SK-N-SH (cell line): Measurements from ENCODE around the gene SENP8. TPM values are rescaled to one million over a fixed set of nuclear protein-coding genes. Genes with fewer than 3 reads are reported as not detected.

Experiments
- CTCF ChIA-PET: fragments of 300-600, 350-600 bp; formaldehyde crosslinking; extraction: SDS; loops from one replicate; lab custom pipeline; 2021; lab: Yijun Ruan, JAX
- POLR2A ChIA-PET: fragments of 350-600 bp; sonication (Branson Sonifier 250); formaldehyde crosslinking; extraction: SDS; loops from one replicate; lab custom pipeline; 2020; ENCODE audit warnings: antibody characterized with exemption, inconsistent platforms; lab: Yijun Ruan, JAX
- DNase-seq: peaks from one replicate; pipeline ENCODE4 v3.0.0; 2012
- H2AFZ ChIP-seq: fragments of 200-600 bp; sonication (generic); 2 replicates; pipeline ENCODE4 v1.8.1; 2016; ENCODE audit warnings: antibody characterized with exemption, mild to moderate bottlenecking, low read depth
- H3F3A ChIP-seq: fragments of 200-600 bp; sonication (generic); replicated peaks from 2 replicates; pipeline ENCODE3; 2016; ENCODE audit warnings: antibody characterized with exemption, mild to moderate bottlenecking; ENCODE audit not compliant: insufficient read depth
- H3K27ac ChIP-seq, 2 experiments: fragments of 200-500 bp in 1 of 2; fragments of 200-600 bp in 1 of 2; sonication (Bioruptor generic) in 1 of 2; sonication (generic), shearing (Covaris generic) in 1 of 2; 2 replicates each; pipeline versions ENCODE4 v1.5.1 to v1.6.1; 2014 to 2016; ENCODE audit warnings: low read depth in 2 of 2, inconsistent platforms in 1 of 2, low read length in 1 of 2, mild to moderate bottlenecking in 1 of 2, mixed read lengths in 1 of 2
- H3K27me3 ChIP-seq: fragments of 200-600 bp; sonication (generic), shearing (Covaris generic); 2 replicates; pipeline ENCODE4 v1.6.1; 2016; ENCODE audit warnings: mixed run types; ENCODE audit not compliant: insufficient read depth
- H3K36me3 ChIP-seq, 2 experiments: fragments of 200-500 bp in 1 of 2; fragments of 200-600 bp in 1 of 2; sonication (Bioruptor generic) in 1 of 2; sonication (generic) in 1 of 2; replicated peaks in 1 of 2; 2 replicates each; pipeline versions ENCODE3 to v1.5.1; 2014 to 2016; ENCODE audit warnings: low read length in 1 of 2, mild to moderate bottlenecking in 1 of 2; ENCODE audit not compliant: insufficient read depth in 2 of 2, control insufficient read depth in 1 of 2
- H3K4me1 ChIP-seq, 2 experiments: fragments of 200-500 bp in 1 of 2; fragments of 200-600 bp in 1 of 2; sonication (Bioruptor generic) in 1 of 2; sonication (generic), shearing (Covaris generic) in 1 of 2; 2 replicates each; pipeline versions ENCODE4 v1.5.1 to v1.6.1; 2014 to 2016; ENCODE audit warnings: low read depth in 1 of 2, low read length in 1 of 2, mixed run types in 1 of 2; ENCODE audit not compliant: insufficient read depth in 2 of 2, control insufficient read depth in 1 of 2
- H3K4me2 ChIP-seq: fragments of 200-600 bp; sonication (generic), shearing (Covaris generic); 2 replicates; pipeline ENCODE4 v1.6.1; 2017; ENCODE audit warnings: mixed run types
- H3K4me3 ChIP-seq, 2 experiments: fragments of 200-500 bp in 1 of 2; fragments of 200-600 bp in 1 of 2; sonication (Bioruptor generic) in 1 of 2; sonication (generic), shearing (Covaris generic) in 1 of 2; 2 replicates each; pipeline versions ENCODE4 v1.5.1 to v1.8.1; 2014 to 2016; ENCODE audit warnings: low read depth in 2 of 2, inconsistent platforms in 1 of 2, low read length in 1 of 2, mild to moderate bottlenecking in 1 of 2, mixed read lengths in 1 of 2, moderate library complexity in 1 of 2
- H3K79me2 ChIP-seq: fragments of 200-600 bp; sonication (generic); 2 replicates; pipeline ENCODE4 v1.8.1; 2017; ENCODE audit warnings: mild to moderate bottlenecking; ENCODE audit not compliant: insufficient read depth
- H3K9ac ChIP-seq: fragments of 200-600 bp; sonication (generic); 2 replicates; pipeline ENCODE4 v1.6.1; 2017; ENCODE audit warnings: mixed run types
- H3K9me2 ChIP-seq: fragments of 200-600 bp; sonication (generic); 2 replicates; pipeline ENCODE4 v1.6.1; 2017; ENCODE audit warnings: mixed run types
- H3K9me3 ChIP-seq: fragments of 200-600 bp; sonication (generic); 2 replicates; pipeline ENCODE4 v1.6.1; 2017; ENCODE audit warnings: mixed run types, mild to moderate bottlenecking, moderate library complexity
- H4K20me1 ChIP-seq: fragments of 200-600 bp; sonication (generic); 2 replicates; pipeline ENCODE4 v1.6.1; 2017; ENCODE audit warnings: mild to moderate bottlenecking, mixed run types; ENCODE audit not compliant: insufficient read depth
- GATA2 ChIP-seq: sonication (generic); formaldehyde crosslinking; IDR thresholded peaks from 2 replicates; pipeline ENCODE4 v1.5.0; 2020; ENCODE audit warnings: mild to moderate bottlenecking, missing genetic modification reagents
- JUND ChIP-seq: IDR thresholded peaks from 2 replicates; pipeline ENCODE4 v1.4.0; 2012
- MEF2A ChIP-seq: IDR thresholded peaks from 2 replicates; pipeline ENCODE4 v1.4.0; 2012; ENCODE audit warnings: low read depth, borderline replicate concordance
- MXI1 ChIP-seq: IDR thresholded peaks from 2 replicates; pipeline ENCODE4 v1.6.1; 2012; ENCODE audit warnings: mild to moderate bottlenecking, low read depth, low read length, improper control_type of control experiment
- NFIC ChIP-seq: IDR thresholded peaks from 2 replicates; pipeline ENCODE4 v1.4.0; 2012; ENCODE audit warnings: borderline replicate concordance
- NRF1 ChIP-seq: IDR thresholded peaks from 2 replicates; pipeline ENCODE4 v1.6.1; 2012; ENCODE audit warnings: low read depth, mild to moderate bottlenecking, low read length
- PBX3 ChIP-seq: IDR thresholded peaks from 2 replicates; pipeline ENCODE4; 2012
- RAD21 ChIP-seq: IDR thresholded peaks from 2 replicates; pipeline ENCODE4 v1.6.1; 2012; ENCODE audit warnings: mild to moderate bottlenecking, low read length
- RCOR1 ChIP-seq: fragments of 150-350 bp; IDR thresholded peaks from 2 replicates; pipeline ENCODE4 v1.6.1; 2017; ENCODE audit warnings: antibody characterized with exemption, low read length
- TAF1 ChIP-seq: IDR thresholded peaks from 2 replicates; pipeline ENCODE4 v1.6.1; 2012; ENCODE audit warnings: low read depth, mild to moderate bottlenecking, low read length, moderate library complexity, borderline replicate concordance
- TEAD4 ChIP-seq: IDR thresholded peaks from 2 replicates; pipeline ENCODE4 v1.4.0; 2012; ENCODE audit warnings: mild to moderate bottlenecking, borderline replicate concordance; ENCODE audit not compliant: insufficient read depth
- USF2 ChIP-seq: fragments of 150-350 bp; IDR thresholded peaks from 2 replicates; pipeline ENCODE4 v1.6.1; 2017; ENCODE audit warnings: antibody characterized with exemption, low read length, low read depth, borderline replicate concordance
- YY1 ChIP-seq: IDR thresholded peaks from 2 replicates; pipeline ENCODE4 v1.4.0; 2012; ENCODE audit warnings: low read depth, mild to moderate bottlenecking
- WGBS: methylation state at CpG from one replicate; pipeline ENCODE4 v1.1.6; 2017; ENCODE audit warnings: low lambda C conversion rate; 5-methylcytosine and 5-hydroxymethylcytosine counted together
- polyA plus RNA-seq, 3 experiments: library from polyadenylated mRNA; depleted of rRNA; stranded (reverse); fragments of >200 nt; gene quantifications; 2 replicates each; pipeline ENCODE4 v1.2.3, GENCODE V29; 2012
- TF ChIP-seq, protein P1 (sequence below): fragments of 150-350 bp; IDR thresholded peaks from 2 replicates; pipeline ENCODE4 v1.6.1; 2016; ENCODE audit warnings: mild to moderate bottlenecking, low read depth, low read length
- TF ChIP-seq, protein P2 (sequence below): IDR thresholded peaks from 2 replicates; pipeline ENCODE4 v1.4.0; 2012; ENCODE audit warnings: low read depth, borderline replicate concordance
- TF ChIP-seq, protein P3 (sequence below): IDR thresholded peaks from 2 replicates; pipeline ENCODE4 v1.4.0; 2012; ENCODE audit warnings: low read depth, borderline replicate concordance
- TF ChIP-seq, protein P4 (sequence below): IDR thresholded peaks from 2 replicates; pipeline ENCODE4 v1.6.1; 2012; ENCODE audit warnings: mild to moderate bottlenecking, low read depth, low read length, moderate library complexity

The SENP8 gene
- polyA plus RNA-seq, 1 of the 3 experiments (the other 2 are of a cell fraction) = 1.4 TPM

DNA sequence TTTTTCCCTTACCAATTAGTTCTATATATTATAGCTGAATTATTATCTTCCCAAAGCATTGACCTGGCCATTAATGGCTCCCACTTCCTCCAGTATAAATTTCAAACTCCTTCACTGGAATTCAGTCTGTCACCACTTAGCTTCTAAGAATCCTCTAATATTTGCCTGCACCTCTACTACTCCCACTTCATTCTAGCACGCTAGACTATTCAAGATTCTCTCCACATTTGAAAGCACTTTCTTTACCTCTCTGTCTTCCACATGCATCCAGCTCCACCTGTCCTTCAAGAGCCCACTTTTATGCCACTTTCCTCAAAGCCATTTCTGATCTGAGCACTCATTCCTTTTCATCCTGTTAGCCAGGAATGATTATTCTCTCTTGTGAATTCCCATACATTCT, 15.0 kb downstream of the SENP8 start:
- Histone ChIP-seq H4K20me1 (no peaks in the 10 kb centered on the region), H3K4me2 (no peak overlapping the region), H3K27ac (no peak overlapping the region), H3K9me3 (no peaks in the 10 kb centered on the region), H3K79me2 (no peaks in the 10 kb centered on the region), H2AFZ (no peak overlapping the region), H3F3A (no peaks in the 10 kb centered on the region), H3K4me1 (no peaks in the 10 kb centered on the region), H3K27me3 (no peaks in the 10 kb centered on the region), H3K36me3 (no peaks in the 10 kb centered on the region), H3K4me3 (no peak overlapping the region)
- ChIA-PET CTCF (interaction anchor here (2.2 kb wide), 1 partner anchor 23 kb away, joined by 6 read pairs; no protein-coding TSS in a partner anchor), POLR2A (no interaction called here)
- TF ChIP-seq MXI1 (no peak), MEF2A (no peak), PBX3 (no peak), JUND (no peak), TAF1 (no peak), RCOR1 (no peak), TEAD4 (no peak), USF2 (no peak), YY1 (no peak), RAD21 (no peak), NRF1 (no peak), GATA2 (CRISPR knock-in tag) (no peak), NFIC (no peak)
- TF ChIP-seq, protein P1, sequence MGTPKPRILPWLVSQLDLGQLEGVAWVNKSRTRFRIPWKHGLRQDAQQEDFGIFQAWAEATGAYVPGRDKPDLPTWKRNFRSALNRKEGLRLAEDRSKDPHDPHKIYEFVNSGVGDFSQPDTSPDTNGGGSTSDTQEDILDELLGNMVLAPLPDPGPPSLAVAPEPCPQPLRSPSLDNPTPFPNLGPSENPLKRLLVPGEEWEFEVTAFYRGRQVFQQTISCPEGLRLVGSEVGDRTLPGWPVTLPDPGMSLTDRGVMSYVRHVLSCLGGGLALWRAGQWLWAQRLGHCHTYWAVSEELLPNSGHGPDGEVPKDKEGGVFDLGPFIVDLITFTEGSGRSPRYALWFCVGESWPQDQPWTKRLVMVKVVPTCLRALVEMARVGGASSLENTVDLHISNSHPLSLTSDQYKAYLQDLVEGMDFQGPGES = no peak
- TF ChIP-seq, protein P2, sequence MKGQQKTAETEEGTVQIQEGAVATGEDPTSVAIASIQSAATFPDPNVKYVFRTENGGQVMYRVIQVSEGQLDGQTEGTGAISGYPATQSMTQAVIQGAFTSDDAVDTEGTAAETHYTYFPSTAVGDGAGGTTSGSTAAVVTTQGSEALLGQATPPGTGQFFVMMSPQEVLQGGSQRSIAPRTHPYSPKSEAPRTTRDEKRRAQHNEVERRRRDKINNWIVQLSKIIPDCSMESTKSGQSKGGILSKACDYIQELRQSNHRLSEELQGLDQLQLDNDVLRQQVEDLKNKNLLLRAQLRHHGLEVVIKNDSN = no peak
- TF ChIP-seq, protein P3, sequence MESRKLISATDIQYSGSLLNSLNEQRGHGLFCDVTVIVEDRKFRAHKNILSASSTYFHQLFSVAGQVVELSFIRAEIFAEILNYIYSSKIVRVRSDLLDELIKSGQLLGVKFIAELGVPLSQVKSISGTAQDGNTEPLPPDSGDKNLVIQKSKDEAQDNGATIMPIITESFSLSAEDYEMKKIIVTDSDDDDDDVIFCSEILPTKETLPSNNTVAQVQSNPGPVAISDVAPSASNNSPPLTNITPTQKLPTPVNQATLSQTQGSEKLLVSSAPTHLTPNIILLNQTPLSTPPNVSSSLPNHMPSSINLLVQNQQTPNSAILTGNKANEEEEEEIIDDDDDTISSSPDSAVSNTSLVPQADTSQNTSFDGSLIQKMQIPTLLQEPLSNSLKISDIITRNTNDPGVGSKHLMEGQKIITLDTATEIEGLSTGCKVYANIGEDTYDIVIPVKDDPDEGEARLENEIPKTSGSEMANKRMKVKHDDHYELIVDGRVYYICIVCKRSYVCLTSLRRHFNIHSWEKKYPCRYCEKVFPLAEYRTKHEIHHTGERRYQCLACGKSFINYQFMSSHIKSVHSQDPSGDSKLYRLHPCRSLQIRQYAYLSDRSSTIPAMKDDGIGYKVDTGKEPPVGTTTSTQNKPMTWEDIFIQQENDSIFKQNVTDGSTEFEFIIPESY = no peak
- TF ChIP-seq, protein P4, sequence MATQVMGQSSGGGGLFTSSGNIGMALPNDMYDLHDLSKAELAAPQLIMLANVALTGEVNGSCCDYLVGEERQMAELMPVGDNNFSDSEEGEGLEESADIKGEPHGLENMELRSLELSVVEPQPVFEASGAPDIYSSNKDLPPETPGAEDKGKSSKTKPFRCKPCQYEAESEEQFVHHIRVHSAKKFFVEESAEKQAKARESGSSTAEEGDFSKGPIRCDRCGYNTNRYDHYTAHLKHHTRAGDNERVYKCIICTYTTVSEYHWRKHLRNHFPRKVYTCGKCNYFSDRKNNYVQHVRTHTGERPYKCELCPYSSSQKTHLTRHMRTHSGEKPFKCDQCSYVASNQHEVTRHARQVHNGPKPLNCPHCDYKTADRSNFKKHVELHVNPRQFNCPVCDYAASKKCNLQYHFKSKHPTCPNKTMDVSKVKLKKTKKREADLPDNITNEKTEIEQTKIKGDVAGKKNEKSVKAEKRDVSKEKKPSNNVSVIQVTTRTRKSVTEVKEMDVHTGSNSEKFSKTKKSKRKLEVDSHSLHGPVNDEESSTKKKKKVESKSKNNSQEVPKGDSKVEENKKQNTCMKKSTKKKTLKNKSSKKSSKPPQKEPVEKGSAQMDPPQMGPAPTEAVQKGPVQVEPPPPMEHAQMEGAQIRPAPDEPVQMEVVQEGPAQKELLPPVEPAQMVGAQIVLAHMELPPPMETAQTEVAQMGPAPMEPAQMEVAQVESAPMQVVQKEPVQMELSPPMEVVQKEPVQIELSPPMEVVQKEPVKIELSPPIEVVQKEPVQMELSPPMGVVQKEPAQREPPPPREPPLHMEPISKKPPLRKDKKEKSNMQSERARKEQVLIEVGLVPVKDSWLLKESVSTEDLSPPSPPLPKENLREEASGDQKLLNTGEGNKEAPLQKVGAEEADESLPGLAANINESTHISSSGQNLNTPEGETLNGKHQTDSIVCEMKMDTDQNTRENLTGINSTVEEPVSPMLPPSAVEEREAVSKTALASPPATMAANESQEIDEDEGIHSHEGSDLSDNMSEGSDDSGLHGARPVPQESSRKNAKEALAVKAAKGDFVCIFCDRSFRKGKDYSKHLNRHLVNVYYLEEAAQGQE = no peak
- TF ChIP-seq, all 33 proteins: peak for 0
- 82% methylated on average over 1 of the region's 1 CpG for WGBS
- Histone ChIP-seq H3K9me2 (no peaks in the 10 kb centered on the region), H3K9ac (no peak overlapping the region)
- no peak for DNase-seq
